Vagina (tissue), 2 donors: ENCODE measurements around the gene KPTN. TPM values are rescaled to one million over a fixed set of nuclear protein-coding genes. Genes with fewer than 3 reads are reported as not detected.

Experiments
- DNase-seq, 2 donors: peaks; one replicate each; pipeline ENCODE4 v3.0.0-alpha.2; 2017; ENCODE audit errors: extremely low spot score in 2 of 2
- H3K27ac ChIP-seq: fragments of 200-600 bp; sonication (generic); one replicate; pipeline ENCODE4 v1.5.1; 2019
- H3K27me3 ChIP-seq: fragments of 200-600 bp; sonication (generic); one replicate; pipeline ENCODE4 v1.5.1; 2019
- H3K36me3 ChIP-seq, 2 donors: fragments of 200-600 bp; sonication (generic); one replicate each; pipeline ENCODE4 v1.5.1; 2017 to 2019
- H3K4me1 ChIP-seq: fragments of 200-600 bp; sonication (generic); one replicate; pipeline ENCODE4 v1.5.1; 2019
- H3K4me3 ChIP-seq, 2 donors: fragments of 200-600 bp; sonication (generic); 1 replicate in 1 of 2; 2 replicates in 1 of 2; pipeline ENCODE4 v1.5.1; 2016 to 2019
- H3K9me3 ChIP-seq: fragments of 200-600 bp; sonication (generic); one replicate; pipeline ENCODE4 v1.5.1; 2019
- POLR2A ChIP-seq, 2 donors: fragments of 450-650 bp; IDR thresholded peaks; one replicate each; pipeline ENCODE4 v1.6.1; 2017; ENCODE audit warnings: antibody characterized with exemption in 2 of 2, mild to moderate bottlenecking in 2 of 2, moderate library complexity in 2 of 2
- POLR2AphosphoS5 ChIP-seq, 2 donors: sonication (generic); formaldehyde crosslinking; IDR thresholded peaks; one replicate each; pipeline ENCODE4 v1.9.0; 2017; ENCODE audit warnings: antibody characterized with exemption in 2 of 2, mild to moderate bottlenecking in 2 of 2, low read depth in 1 of 2; ENCODE audit not compliant: insufficient read depth in 1 of 2
- intact Hi-C: fragments of 100-400 bp; cut with DNase I; formaldehyde crosslinking; loops from one replicate; pipeline ENCODE4 v1.15.1; 2023
- total RNA-seq: library from RNA; depleted of rRNA; stranded (reverse); fragments of >200 nt; gene quantifications from one replicate; pipeline ENCODE4 v1.2.3, GENCODE V29; 2016
- TF ChIP-seq, protein P1 (sequence below), 3 experiments: fragments of 450-650 bp in 2 of 3; fragments of 200-600 bp in 1 of 3; sonication (generic) in 1 of 3; IDR thresholded peaks; one replicate each; pipeline ENCODE4 v1.5.1; 2017 to 2019; ENCODE audit warnings: antibody characterized with exemption in 3 of 3, mild to moderate bottlenecking in 2 of 3, moderate library complexity in 2 of 3

The KPTN gene
- total RNA-seq, 1 donor from 2014 or later = 9.6 TPM

DNA sequence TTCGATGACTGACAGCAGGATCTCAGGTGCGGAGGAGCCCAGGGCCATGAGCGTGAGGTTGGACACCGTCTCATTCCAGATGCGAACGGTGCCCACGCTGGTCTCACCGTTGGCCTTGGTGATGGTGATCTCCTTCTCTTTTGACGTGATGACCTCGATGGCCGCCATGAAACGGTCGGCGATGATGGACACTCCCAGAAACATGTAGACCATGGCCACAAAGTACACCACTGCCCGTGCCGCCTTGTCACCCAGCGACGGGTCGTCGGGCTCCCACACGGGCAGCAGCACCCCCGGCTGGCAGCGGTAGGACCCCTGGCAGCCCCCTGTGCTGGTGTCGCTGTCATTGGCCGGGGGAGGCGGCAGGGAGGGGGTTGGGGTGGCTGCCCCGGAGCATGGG lies 18.1 kb downstream of the KPTN start:
- no peaks in the 10 kb centered on the region for H3K27me3 ChIP-seq
- no peaks in the 10 kb centered on the region for H3K9me3 ChIP-seq
- H3K4me3 ChIP-seq = no peak overlapping the region
- no peaks in the 10 kb centered on the region for H3K4me1 ChIP-seq
- H3K36me3 ChIP-seq = no peaks in the 10 kb centered on the region
- intact Hi-C loops = no loop called here
- H3K27ac ChIP-seq = no peak overlapping the region
- TF ChIP-seq, protein P1, sequence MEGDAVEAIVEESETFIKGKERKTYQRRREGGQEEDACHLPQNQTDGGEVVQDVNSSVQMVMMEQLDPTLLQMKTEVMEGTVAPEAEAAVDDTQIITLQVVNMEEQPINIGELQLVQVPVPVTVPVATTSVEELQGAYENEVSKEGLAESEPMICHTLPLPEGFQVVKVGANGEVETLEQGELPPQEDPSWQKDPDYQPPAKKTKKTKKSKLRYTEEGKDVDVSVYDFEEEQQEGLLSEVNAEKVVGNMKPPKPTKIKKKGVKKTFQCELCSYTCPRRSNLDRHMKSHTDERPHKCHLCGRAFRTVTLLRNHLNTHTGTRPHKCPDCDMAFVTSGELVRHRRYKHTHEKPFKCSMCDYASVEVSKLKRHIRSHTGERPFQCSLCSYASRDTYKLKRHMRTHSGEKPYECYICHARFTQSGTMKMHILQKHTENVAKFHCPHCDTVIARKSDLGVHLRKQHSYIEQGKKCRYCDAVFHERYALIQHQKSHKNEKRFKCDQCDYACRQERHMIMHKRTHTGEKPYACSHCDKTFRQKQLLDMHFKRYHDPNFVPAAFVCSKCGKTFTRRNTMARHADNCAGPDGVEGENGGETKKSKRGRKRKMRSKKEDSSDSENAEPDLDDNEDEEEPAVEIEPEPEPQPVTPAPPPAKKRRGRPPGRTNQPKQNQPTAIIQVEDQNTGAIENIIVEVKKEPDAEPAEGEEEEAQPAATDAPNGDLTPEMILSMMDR (IDR thresholded peaks at IDR 0.05) = no peak
- TF ChIP-seq POLR2A (IDR thresholded peaks at IDR 0.05) (no peak), POLR2AphosphoS5 (IDR thresholded peaks at IDR 0.05; ENCODE audit: insufficient read depth in 1 of 2, low read depth in 1 of 2) (no peak)
- no peak for DNase-seq

DNA sequence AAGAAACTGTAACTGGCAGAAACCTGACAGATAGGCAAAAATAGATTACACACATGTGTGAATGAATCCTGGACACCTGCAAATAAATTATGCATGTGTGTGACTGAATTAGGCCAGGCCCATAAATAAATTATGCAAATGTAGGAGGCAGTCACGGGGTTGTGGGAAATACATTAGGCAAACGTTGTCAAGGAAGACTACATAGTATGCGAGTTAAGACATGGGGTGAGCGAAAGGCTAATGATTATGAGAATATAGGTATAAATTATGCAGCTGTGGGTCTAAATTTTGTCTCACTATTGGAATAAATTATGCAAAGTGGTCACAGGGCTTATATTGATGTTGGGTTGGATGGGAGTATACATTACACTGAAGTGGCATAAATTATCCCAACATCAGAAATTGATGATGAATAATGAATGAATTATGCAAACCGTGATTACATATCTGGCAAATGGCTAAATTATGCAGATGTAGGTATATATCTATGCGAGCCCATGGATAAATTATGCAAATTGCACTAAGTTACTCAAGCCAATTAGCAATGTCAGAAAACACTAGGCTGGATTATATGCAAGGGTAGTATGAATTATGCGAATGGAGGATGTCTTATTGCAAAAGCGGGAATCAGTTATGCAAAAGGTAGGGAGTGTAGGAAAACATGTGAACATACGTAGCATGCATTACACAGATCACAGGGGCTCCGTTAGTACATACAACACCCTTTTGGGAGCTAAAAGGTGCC lies 19.2 kb downstream of the KPTN start:
- Histone ChIP-seq H3K4me1 (no peaks in the 10 kb centered on the region), H3K4me3 (no peak overlapping the region), H3K27ac (no peak overlapping the region), H3K9me3 (no peaks in the 10 kb centered on the region), H3K36me3 (no peaks in the 10 kb centered on the region), H3K27me3 (no peaks in the 10 kb centered on the region)
- intact Hi-C loops = no loop called here
- DNase-seq = no peak
- no peak for TF ChIP-seq POLR2AphosphoS5 (IDR thresholded peaks at IDR 0.05; ENCODE audit: insufficient read depth in 1 of 2, low read depth in 1 of 2)
- no peak for TF ChIP-seq POLR2A (IDR thresholded peaks at IDR 0.05)
- TF ChIP-seq, protein P1 (IDR thresholded peaks at IDR 0.05) = no peak

DNA sequence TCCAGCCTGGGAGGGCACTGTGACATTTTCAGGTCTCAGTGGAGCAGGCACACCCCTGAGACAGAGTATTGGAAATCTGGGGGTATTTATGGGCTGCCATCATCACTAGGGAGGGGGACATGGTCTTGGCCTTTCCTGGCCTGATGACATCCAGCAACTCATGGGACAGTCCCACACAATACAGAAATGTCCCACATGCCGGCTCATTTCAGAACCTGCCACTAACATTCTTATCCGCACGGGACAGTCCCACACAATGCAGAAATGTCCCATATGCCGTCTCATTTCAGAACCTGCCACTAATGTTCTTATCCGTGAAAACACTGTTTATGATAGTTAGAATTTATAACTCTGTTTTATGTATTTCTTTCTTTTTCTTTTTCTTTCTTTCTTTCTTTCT lies 22.1 kb downstream of the KPTN start:
- TF ChIP-seq POLR2A (IDR thresholded peaks at IDR 0.05) (no peak), POLR2AphosphoS5 (IDR thresholded peaks at IDR 0.05; ENCODE audit: insufficient read depth in 1 of 2, low read depth in 1 of 2) (no peak)
- TF ChIP-seq, protein P1 (IDR thresholded peaks at IDR 0.05) = no peak
- H3K27ac ChIP-seq = no peak overlapping the region
- no peak overlapping the region for H3K4me3 ChIP-seq
- peaks cover 6% of the 10 kb centered on the region for H3K4me1 ChIP-seq
- intact Hi-C loops = no loop called here
- no peak for DNase-seq
- peaks cover 4% of the 10 kb centered on the region for H3K27me3 ChIP-seq
- no peaks in the 10 kb centered on the region for H3K36me3 ChIP-seq
- no peaks in the 10 kb centered on the region for H3K9me3 ChIP-seq

DNA sequence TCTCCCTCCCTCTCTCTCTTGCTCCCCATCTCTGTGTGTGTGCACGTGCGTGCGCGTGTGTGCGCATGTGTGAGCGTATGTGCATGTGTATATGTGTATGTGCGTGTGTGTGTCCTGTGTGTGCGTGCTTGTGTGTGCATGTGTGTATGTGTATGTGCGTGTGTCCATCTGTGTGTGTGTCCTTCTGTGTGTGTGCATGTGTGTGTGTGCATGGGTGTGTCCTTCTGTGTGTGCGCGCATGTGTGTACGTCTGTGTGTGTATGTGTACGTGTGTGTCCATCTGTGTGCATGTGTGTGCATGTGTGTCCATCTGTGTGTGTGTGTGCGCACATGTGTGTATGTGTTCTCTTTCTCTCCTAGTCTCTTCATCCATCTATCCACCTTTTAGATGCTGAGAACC lies 24.5 kb downstream of the KPTN start:
- no peak overlapping the region for H3K27ac ChIP-seq
- DNase-seq = no peak
- no peaks in the 10 kb centered on the region for H3K36me3 ChIP-seq
- H3K27me3 ChIP-seq = peaks cover 10% of the 10 kb centered on the region
- H3K4me3 ChIP-seq = no peak overlapping the region
- intact Hi-C loops = no loop called here
- TF ChIP-seq POLR2AphosphoS5 (IDR thresholded peaks at IDR 0.05; ENCODE audit: insufficient read depth in 1 of 2, low read depth in 1 of 2) = no peak
- TF ChIP-seq, protein P1 (IDR thresholded peaks at IDR 0.05) = no peak
- TF ChIP-seq POLR2A (IDR thresholded peaks at IDR 0.05) = no peak
- H3K4me1 ChIP-seq = peaks cover 8% of the 10 kb centered on the region
- peaks cover 10% of the 10 kb centered on the region for H3K9me3 ChIP-seq

DNA sequence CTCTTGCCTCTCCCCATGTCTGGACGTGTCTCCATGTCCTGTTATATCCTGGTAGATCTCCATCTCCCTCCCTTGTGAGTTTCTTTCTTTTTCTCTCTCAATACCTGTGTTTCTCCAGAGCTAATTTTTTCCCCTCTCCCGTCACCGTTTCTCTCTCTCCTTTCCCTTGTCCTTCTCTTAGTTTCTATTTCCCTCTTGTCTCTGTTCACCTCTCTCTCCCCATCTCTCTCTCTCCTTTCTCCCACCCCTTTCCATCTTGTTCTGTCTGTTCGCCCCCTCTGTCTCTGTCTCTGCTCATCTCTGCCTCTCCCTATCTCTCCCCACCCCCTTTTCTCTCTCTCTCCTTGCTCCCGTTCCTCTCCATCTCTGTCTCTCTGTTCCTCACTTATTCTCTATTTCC lies 25.3 kb downstream of the KPTN start:
- intact Hi-C loops = no loop called here
- Histone ChIP-seq H3K4me1 (peaks cover 8% of the 10 kb centered on the region), H3K4me3 (no peak overlapping the region), H3K27ac (no peak overlapping the region), H3K27me3 (peaks cover 10% of the 10 kb centered on the region), H3K36me3 (no peaks in the 10 kb centered on the region), H3K9me3 (peaks cover 10% of the 10 kb centered on the region)
- TF ChIP-seq, protein P1 (IDR thresholded peaks at IDR 0.05) = no peak
- TF ChIP-seq POLR2AphosphoS5 (IDR thresholded peaks at IDR 0.05; ENCODE audit: insufficient read depth in 1 of 2, low read depth in 1 of 2) = no peak
- TF ChIP-seq POLR2A (IDR thresholded peaks at IDR 0.05) = no peak
- DNase-seq = no peak
